DOHH2 (cell line): ENCODE data around the gene UBA7.

Experiments used
- H3F3A ChIP-seq: fragments of 200-600 bp; sonication (generic), shearing (Covaris generic); 2 replicates; pipeline ENCODE4 v1.6.0; 2016; ENCODE audit warnings: antibody characterized with exemption, mild to moderate bottlenecking; ENCODE audit not compliant: control insufficient read depth, insufficient read depth
- H3K27ac ChIP-seq: fragments of 200-600 bp; sonication (generic); 2 replicates; pipeline ENCODE4 v1.5.1; 2014; ENCODE audit warnings: low read depth, mild to moderate bottlenecking, low read length, moderate library complexity
- H3K27me3 ChIP-seq: fragments of 200-600 bp; sonication (generic); 2 replicates; pipeline ENCODE4 v1.6.1; 2014; ENCODE audit warnings: mild to moderate bottlenecking, low read length, mixed read lengths; ENCODE audit not compliant: control insufficient read depth
- H3K36me3 ChIP-seq: fragments of 200-600 bp; sonication (generic); 2 replicates; pipeline ENCODE4 v1.6.1; 2014; ENCODE audit warnings: mild to moderate bottlenecking, low read length, moderate library complexity, mixed read lengths; ENCODE audit not compliant: control insufficient read depth
- H3K4me1 ChIP-seq: fragments of 200-600 bp; sonication (generic); 2 replicates; pipeline ENCODE4 v1.6.1; 2014; ENCODE audit warnings: mild to moderate bottlenecking, low read length, mixed read lengths; ENCODE audit not compliant: control insufficient read depth
- H3K4me2 ChIP-seq: fragments of 200-600 bp; sonication (generic); 2 replicates; pipeline ENCODE4 v1.6.0; 2014; ENCODE audit warnings: mild to moderate bottlenecking, low read length, moderate library complexity
- H3K4me3 ChIP-seq: fragments of 200-600 bp; sonication (generic); 2 replicates; pipeline ENCODE4 v1.5.1; 2014; ENCODE audit warnings: mild to moderate bottlenecking, low read length, mixed read lengths
- H3K79me2 ChIP-seq: fragments of 200-600 bp; sonication (generic); 2 replicates; pipeline ENCODE4 v1.6.1; 2014; ENCODE audit warnings: mild to moderate bottlenecking, low read length, mixed read lengths; ENCODE audit not compliant: control insufficient read depth
- H3K9me2 ChIP-seq: fragments of 200-600 bp; sonication (generic); replicated peaks from 2 replicates; pipeline ENCODE4 v1.6.1; 2014; ENCODE audit warnings: mild to moderate bottlenecking, low read length, mixed read lengths; ENCODE audit not compliant: control insufficient read depth
- H3K9me3 ChIP-seq: fragments of 200-600 bp; sonication (generic); 2 replicates; pipeline ENCODE4 v1.6.1; 2014; ENCODE audit warnings: antibody characterized with exemption, low read length, mixed read lengths; ENCODE audit not compliant: control insufficient read depth, insufficient read depth
- H4K20me1 ChIP-seq: fragments of 200-600 bp; sonication (generic); 2 replicates; pipeline ENCODE4 v1.6.0; 2014; ENCODE audit warnings: low read depth, mild to moderate bottlenecking, antibody characterized with exemption, low read length, moderate library complexity; ENCODE audit not compliant: control insufficient read depth, insufficient read depth
- EZH2phosphoT487 ChIP-seq: fragments of 200-600 bp; sonication (generic); IDR thresholded peaks from 2 replicates; pipeline ENCODE4 v1.6.1; 2017; ENCODE audit warnings: borderline replicate concordance, mild to moderate bottlenecking, antibody characterized with exemption, low read length, moderate library complexity, mixed read lengths
- TF ChIP-seq, protein P1 (sequence below): fragments of 200-600 bp; sonication (generic); IDR thresholded peaks from one replicate; pipeline ENCODE4 v1.5.1; 2014; ENCODE audit warnings: antibody characterized with exemption, mild to moderate bottlenecking, low read depth, low read length; ENCODE audit not compliant: poor library complexity, severe bottlenecking

UBA7 gene

GRCh38 chr3:49804141-49805041 lies 9.4 kb downstream of the UBA7 start:
- peak overlapping the region; percentile 90 for H3K4me3 ChIP-seq
- TF ChIP-seq, protein P1, sequence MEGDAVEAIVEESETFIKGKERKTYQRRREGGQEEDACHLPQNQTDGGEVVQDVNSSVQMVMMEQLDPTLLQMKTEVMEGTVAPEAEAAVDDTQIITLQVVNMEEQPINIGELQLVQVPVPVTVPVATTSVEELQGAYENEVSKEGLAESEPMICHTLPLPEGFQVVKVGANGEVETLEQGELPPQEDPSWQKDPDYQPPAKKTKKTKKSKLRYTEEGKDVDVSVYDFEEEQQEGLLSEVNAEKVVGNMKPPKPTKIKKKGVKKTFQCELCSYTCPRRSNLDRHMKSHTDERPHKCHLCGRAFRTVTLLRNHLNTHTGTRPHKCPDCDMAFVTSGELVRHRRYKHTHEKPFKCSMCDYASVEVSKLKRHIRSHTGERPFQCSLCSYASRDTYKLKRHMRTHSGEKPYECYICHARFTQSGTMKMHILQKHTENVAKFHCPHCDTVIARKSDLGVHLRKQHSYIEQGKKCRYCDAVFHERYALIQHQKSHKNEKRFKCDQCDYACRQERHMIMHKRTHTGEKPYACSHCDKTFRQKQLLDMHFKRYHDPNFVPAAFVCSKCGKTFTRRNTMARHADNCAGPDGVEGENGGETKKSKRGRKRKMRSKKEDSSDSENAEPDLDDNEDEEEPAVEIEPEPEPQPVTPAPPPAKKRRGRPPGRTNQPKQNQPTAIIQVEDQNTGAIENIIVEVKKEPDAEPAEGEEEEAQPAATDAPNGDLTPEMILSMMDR = no peak
- TF ChIP-seq EZH2phosphoT487 = no peak

GRCh38 chr3:49803465-49804140 lies 10.2 kb downstream of the UBA7 start:
- Histone ChIP-seq H3K27ac (peak overlapping the region; percentile 98), H3K79me2 (peaks cover 19% of the 10 kb centered on the region), H3K4me3 (peak overlapping the region; percentile 90), H3K4me1 (peaks cover 61% of the 10 kb centered on the region), H3K4me2 (peak overlapping the region; percentile 99), H4K20me1 (no peaks in the 10 kb centered on the region), H3K9me2 (no peaks in the 10 kb centered on the region), H3K9me3 (no peaks in the 10 kb centered on the region), H3K36me3 (peaks cover 22% of the 10 kb centered on the region), H3F3A (peaks cover 22% of the 10 kb centered on the region), H3K27me3 (no peaks in the 10 kb centered on the region)
- TF ChIP-seq, protein P1 = peak; percentile 43
- no peak for TF ChIP-seq EZH2phosphoT487

More at GRCh38 chr3:49804141-49805041, 9.4 kb downstream of the UBA7 start:
- peaks cover 22% of the 10 kb centered on the region for H3F3A ChIP-seq
- H3K36me3 ChIP-seq = peaks cover 22% of the 10 kb centered on the region
- no peaks in the 10 kb centered on the region for H3K9me2 ChIP-seq
- peaks cover 69% of the 10 kb centered on the region for H3K4me1 ChIP-seq
- no peaks in the 10 kb centered on the region for H3K27me3 ChIP-seq
- H3K79me2 ChIP-seq = peaks cover 19% of the 10 kb centered on the region
- peak overlapping the region; percentile 99 for H3K4me2 ChIP-seq
- H3K27ac ChIP-seq = peak overlapping the region; percentile 98
- H3K9me3 ChIP-seq = no peaks in the 10 kb centered on the region
- H4K20me1 ChIP-seq = no peaks in the 10 kb centered on the region

GRCh38 chr3:49802719-49803464 lies 10.9 kb downstream of the UBA7 start, which contains the start of gene INKA1:
INKA1 (plus strand) TSS chr3:49803261; CDS start chr3:49803393, 132 bp downstream.
- no peaks in the 10 kb centered on the region for H4K20me1 ChIP-seq
- H3K9me2 ChIP-seq = no peaks in the 10 kb centered on the region
- no peaks in the 10 kb centered on the region for H3K9me3 ChIP-seq
- H3K27me3 ChIP-seq = no peaks in the 10 kb centered on the region
- H3K4me3 ChIP-seq = peak within 1 kb of the TSS; percentile 90
- peak within 1 kb of the TSS; percentile 99 for H3K4me2 ChIP-seq
- H3F3A ChIP-seq = peaks cover 22% of the 10 kb centered on the region
- H3K36me3 ChIP-seq = peaks cover 22% of the 10 kb centered on the region
- peaks cover 54% of the 10 kb centered on the region for H3K4me1 ChIP-seq
- TF ChIP-seq EZH2phosphoT487 = no peak
- TF ChIP-seq, protein P1 = peak; percentile 4
- peak within 1 kb of the TSS; percentile 98 for H3K27ac ChIP-seq
- peaks cover 19% of the 10 kb centered on the region for H3K79me2 ChIP-seq
